Neural cell (in vitro differentiated cells): ENCODE data around the gene CCDC81. TPM values are rescaled to one million over a fixed set of nuclear protein-coding genes. Genes with fewer than 3 reads are reported as not detected.

Experiments
- H2AFZ ChIP-seq: fragments of 200-600, 300-800 bp; sonication (generic), shearing (Covaris generic); 2 replicates; pipeline ENCODE4 v1.6.0; 2014; ENCODE audit warnings: low read depth, mild to moderate bottlenecking, antibody characterized with exemption, low read length, moderate library complexity
- H3F3A ChIP-seq: fragments of 200-600 bp; shearing (Covaris generic); 2 replicates; pipeline ENCODE4 v1.6.1; 2016; ENCODE audit warnings: mild to moderate bottlenecking, moderate library complexity, mixed read lengths, antibody characterized with exemption, low read length; ENCODE audit not compliant: insufficient read depth, poor library complexity, severe bottlenecking
- H3K27ac ChIP-seq: fragments of 200-600, 300-800 bp; sonication (generic), shearing (Covaris generic); 2 replicates; pipeline ENCODE4 v1.5.1; 2014; ENCODE audit warnings: mild to moderate bottlenecking, low read length, moderate library complexity
- H3K27me3 ChIP-seq: fragments of 300-800, 200-600 bp; sonication (generic), shearing (Covaris generic); 2 replicates; pipeline ENCODE4 v1.6.0; 2014; ENCODE audit warnings: mild to moderate bottlenecking, low read depth, low read length, moderate library complexity; ENCODE audit not compliant: insufficient read depth
- H3K36me3 ChIP-seq: fragments of 300-800, 200-600 bp; sonication (generic), shearing (Covaris generic); 2 replicates; pipeline ENCODE4 v1.5.1; 2014; ENCODE audit warnings: mild to moderate bottlenecking, antibody characterized with exemption, low read length, moderate library complexity; ENCODE audit not compliant: insufficient read depth
- H3K4me2 ChIP-seq: fragments of 300-800, 200-600 bp; sonication (generic), shearing (Covaris generic); 2 replicates; pipeline ENCODE4 v1.6.0; 2014; ENCODE audit warnings: mild to moderate bottlenecking, low read length
- H3K4me3 ChIP-seq: fragments of 300-800, 200-600 bp; sonication (generic), shearing (Covaris generic); 2 replicates; pipeline ENCODE4 v1.5.1; 2014; ENCODE audit warnings: mild to moderate bottlenecking, low read length, moderate library complexity
- H3K79me2 ChIP-seq: fragments of 200-600 bp; shearing (Covaris generic); replicated peaks from 2 replicates; pipeline ENCODE4 v1.6.0; 2014; ENCODE audit warnings: mild to moderate bottlenecking, low read length, moderate library complexity; ENCODE audit not compliant: insufficient read depth
- H3K9ac ChIP-seq: fragments of 300-800, 200-600 bp; sonication (generic), shearing (Covaris generic); 2 replicates; pipeline ENCODE4 v1.6.1; 2016; ENCODE audit warnings: mild to moderate bottlenecking, low read length, mixed read lengths
- H3K9me2 ChIP-seq: fragments of 200-600 bp; shearing (Covaris generic); 2 replicates; pipeline ENCODE4 v1.6.1; 2016; ENCODE audit warnings: mild to moderate bottlenecking, low read length, mixed read lengths; ENCODE audit not compliant: insufficient read depth
- H3K9me3 ChIP-seq: fragments of 200-600, 300-800 bp; sonication (generic), shearing (Covaris generic); 2 replicates; pipeline ENCODE4 v1.6.1; 2016; ENCODE audit warnings: mild to moderate bottlenecking, mixed run types, low read length, moderate library complexity, mixed read lengths
- H4K20me1 ChIP-seq: fragments of 200-600 bp; shearing (Covaris generic); 2 replicates; pipeline ENCODE4 v1.6.1; 2016; ENCODE audit warnings: mild to moderate bottlenecking, mixed run types; ENCODE audit not compliant: insufficient read depth
- EP300 ChIP-seq: fragments of 450-650 bp; conservative IDR thresholded peaks from 2 replicates; pipeline ENCODE4 v1.6.1; 2014; ENCODE audit warnings: antibody characterized with exemption, mild to moderate bottlenecking, moderate library complexity; ENCODE audit not compliant: poor library complexity, severe bottlenecking
- EZH2 ChIP-seq: fragments of 200-600, 300-800 bp; shearing (Covaris generic), sonication (generic); IDR thresholded peaks from 2 replicates; pipeline ENCODE4 v1.6.1; 2014; ENCODE audit warnings: antibody characterized with exemption, low read length, borderline replicate concordance, mild to moderate bottlenecking; ENCODE audit not compliant: insufficient read depth, poor library complexity, severe bottlenecking
- MXI1 ChIP-seq: fragments of 450-650 bp; conservative IDR thresholded peaks from 2 replicates; pipeline ENCODE4 v1.6.1; 2014; ENCODE audit warnings: antibody characterized with exemption, mild to moderate bottlenecking; ENCODE audit not compliant: poor library complexity, severe bottlenecking
- POLR2AphosphoS5 ChIP-seq: IDR thresholded peaks from 2 replicates; pipeline ENCODE4 v1.6.1; 2012
- RAD21 ChIP-seq: fragments of 450-650 bp; conservative IDR thresholded peaks from 2 replicates; pipeline ENCODE4 v1.6.1; 2014; ENCODE audit warnings: antibody characterized with exemption, mild to moderate bottlenecking, moderate library complexity
- SMC3 ChIP-seq: fragments of 450-650 bp; conservative IDR thresholded peaks from 2 replicates; pipeline ENCODE4 v1.6.1; 2014; ENCODE audit warnings: antibody characterized with exemption, mild to moderate bottlenecking, moderate library complexity; ENCODE audit not compliant: poor library complexity
- TAF1 ChIP-seq: IDR thresholded peaks from 2 replicates; pipeline ENCODE4 v1.6.1; 2012; ENCODE audit warnings: low read depth
- polyA plus RNA-seq: library from polyadenylated mRNA; depleted of rRNA; stranded (reverse); fragments of >200 nt; gene quantifications from 2 replicates; pipeline ENCODE4 v1.2.3, GENCODE V29; 2014
- TF ChIP-seq, protein P1 (sequence below): IDR thresholded peaks from 2 replicates; pipeline ENCODE4 v1.6.1; 2012; ENCODE audit warnings: borderline replicate concordance
- TF ChIP-seq, protein P2 (sequence below): fragments of 450-650 bp; IDR thresholded peaks from 2 replicates; pipeline ENCODE4 v1.5.1; 2014; ENCODE audit warnings: antibody characterized with exemption, mild to moderate bottlenecking, moderate library complexity; ENCODE audit not compliant: poor library complexity, severe bottlenecking

The CCDC81 gene
- polyA plus RNA-seq, 1 donor from 2014 or later, result 2.5 TPM

DNA sequence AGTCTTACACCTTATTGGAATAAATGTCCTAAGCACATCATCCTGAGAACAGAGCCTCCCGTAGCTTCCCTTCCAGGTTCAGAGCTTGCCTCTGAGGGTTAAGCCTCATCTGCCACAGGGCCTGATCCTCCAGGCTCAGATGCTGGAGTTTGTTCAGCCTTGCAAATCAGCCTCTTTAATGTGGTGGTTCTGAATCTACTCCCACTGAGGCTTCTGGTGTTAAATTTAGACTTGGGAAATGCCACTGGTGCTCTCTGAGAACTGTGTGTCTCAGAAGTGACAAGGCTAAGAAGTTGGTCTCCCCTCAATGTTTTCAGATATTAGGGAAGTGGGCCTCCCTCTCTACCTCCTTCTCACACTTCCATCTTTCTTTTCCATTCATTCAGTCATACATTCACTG is 68.7 kb downstream of the CCDC81 start:
- Histone ChIP-seq H3K27me3 (no peaks in the 10 kb centered on the region), H4K20me1 (no peaks in the 10 kb centered on the region), H3K79me2 (no peaks in the 10 kb centered on the region), H2AFZ (no peak overlapping the region), H3K4me3 (no peak overlapping the region), H3F3A (no peaks in the 10 kb centered on the region), H3K9me2 (no peaks in the 10 kb centered on the region), H3K27ac (no peak overlapping the region), H3K9ac (no peak overlapping the region), H3K4me2 (no peak overlapping the region), H3K36me3 (no peaks in the 10 kb centered on the region), H3K9me3 (no peaks in the 10 kb centered on the region)
- TF ChIP-seq, protein P1, sequence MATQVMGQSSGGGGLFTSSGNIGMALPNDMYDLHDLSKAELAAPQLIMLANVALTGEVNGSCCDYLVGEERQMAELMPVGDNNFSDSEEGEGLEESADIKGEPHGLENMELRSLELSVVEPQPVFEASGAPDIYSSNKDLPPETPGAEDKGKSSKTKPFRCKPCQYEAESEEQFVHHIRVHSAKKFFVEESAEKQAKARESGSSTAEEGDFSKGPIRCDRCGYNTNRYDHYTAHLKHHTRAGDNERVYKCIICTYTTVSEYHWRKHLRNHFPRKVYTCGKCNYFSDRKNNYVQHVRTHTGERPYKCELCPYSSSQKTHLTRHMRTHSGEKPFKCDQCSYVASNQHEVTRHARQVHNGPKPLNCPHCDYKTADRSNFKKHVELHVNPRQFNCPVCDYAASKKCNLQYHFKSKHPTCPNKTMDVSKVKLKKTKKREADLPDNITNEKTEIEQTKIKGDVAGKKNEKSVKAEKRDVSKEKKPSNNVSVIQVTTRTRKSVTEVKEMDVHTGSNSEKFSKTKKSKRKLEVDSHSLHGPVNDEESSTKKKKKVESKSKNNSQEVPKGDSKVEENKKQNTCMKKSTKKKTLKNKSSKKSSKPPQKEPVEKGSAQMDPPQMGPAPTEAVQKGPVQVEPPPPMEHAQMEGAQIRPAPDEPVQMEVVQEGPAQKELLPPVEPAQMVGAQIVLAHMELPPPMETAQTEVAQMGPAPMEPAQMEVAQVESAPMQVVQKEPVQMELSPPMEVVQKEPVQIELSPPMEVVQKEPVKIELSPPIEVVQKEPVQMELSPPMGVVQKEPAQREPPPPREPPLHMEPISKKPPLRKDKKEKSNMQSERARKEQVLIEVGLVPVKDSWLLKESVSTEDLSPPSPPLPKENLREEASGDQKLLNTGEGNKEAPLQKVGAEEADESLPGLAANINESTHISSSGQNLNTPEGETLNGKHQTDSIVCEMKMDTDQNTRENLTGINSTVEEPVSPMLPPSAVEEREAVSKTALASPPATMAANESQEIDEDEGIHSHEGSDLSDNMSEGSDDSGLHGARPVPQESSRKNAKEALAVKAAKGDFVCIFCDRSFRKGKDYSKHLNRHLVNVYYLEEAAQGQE, result no peak
- TF ChIP-seq EZH2 (no peak), EP300 (no peak), TAF1 (no peak), SMC3 (no peak), POLR2AphosphoS5 (no peak), MXI1 (no peak), RAD21 (no peak)
- TF ChIP-seq, protein P2, sequence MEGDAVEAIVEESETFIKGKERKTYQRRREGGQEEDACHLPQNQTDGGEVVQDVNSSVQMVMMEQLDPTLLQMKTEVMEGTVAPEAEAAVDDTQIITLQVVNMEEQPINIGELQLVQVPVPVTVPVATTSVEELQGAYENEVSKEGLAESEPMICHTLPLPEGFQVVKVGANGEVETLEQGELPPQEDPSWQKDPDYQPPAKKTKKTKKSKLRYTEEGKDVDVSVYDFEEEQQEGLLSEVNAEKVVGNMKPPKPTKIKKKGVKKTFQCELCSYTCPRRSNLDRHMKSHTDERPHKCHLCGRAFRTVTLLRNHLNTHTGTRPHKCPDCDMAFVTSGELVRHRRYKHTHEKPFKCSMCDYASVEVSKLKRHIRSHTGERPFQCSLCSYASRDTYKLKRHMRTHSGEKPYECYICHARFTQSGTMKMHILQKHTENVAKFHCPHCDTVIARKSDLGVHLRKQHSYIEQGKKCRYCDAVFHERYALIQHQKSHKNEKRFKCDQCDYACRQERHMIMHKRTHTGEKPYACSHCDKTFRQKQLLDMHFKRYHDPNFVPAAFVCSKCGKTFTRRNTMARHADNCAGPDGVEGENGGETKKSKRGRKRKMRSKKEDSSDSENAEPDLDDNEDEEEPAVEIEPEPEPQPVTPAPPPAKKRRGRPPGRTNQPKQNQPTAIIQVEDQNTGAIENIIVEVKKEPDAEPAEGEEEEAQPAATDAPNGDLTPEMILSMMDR, result no peak

DNA sequence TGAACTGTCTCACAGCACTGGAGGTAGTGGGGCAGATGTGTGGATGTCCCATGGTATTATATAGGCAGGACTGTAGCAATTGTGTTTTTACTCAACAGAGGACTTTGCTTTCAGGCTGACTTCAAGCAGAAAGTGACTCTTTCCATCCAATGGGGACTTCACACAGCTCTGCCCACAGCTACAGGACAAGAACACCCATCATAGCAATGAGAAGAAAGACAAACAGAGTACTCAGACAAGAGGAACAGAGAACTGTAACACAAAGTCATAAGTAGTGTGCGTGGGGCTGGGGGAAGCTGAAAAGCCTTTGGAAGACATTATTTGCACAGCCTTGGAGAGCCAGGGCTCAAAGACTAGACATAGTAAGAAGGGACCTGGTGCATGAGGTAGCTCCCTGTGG is 70.3 kb downstream of the CCDC81 start:
- H3F3A ChIP-seq, result no peaks in the 10 kb centered on the region
- no peak overlapping the region for H2AFZ ChIP-seq
- no peak for TF ChIP-seq EP300
- TF ChIP-seq SMC3, result no peak
- no peak for TF ChIP-seq TAF1
- TF ChIP-seq, protein P2, result no peak
- TF ChIP-seq, protein P1, result no peak
- no peak for TF ChIP-seq MXI1
- no peak for TF ChIP-seq EZH2
- H3K9me2 ChIP-seq, result no peaks in the 10 kb centered on the region
- no peak overlapping the region for H3K4me3 ChIP-seq
- H3K79me2 ChIP-seq, result no peaks in the 10 kb centered on the region
- no peak overlapping the region for H3K9ac ChIP-seq
- H3K36me3 ChIP-seq, result no peaks in the 10 kb centered on the region
- H4K20me1 ChIP-seq, result no peaks in the 10 kb centered on the region
- H3K4me2 ChIP-seq, result no peak overlapping the region
- no peaks in the 10 kb centered on the region for H3K27me3 ChIP-seq
- no peaks in the 10 kb centered on the region for H3K9me3 ChIP-seq
- no peak overlapping the region for H3K27ac ChIP-seq
